ENCODE results near the gene PRSS1. TPM values are rescaled to one million over a fixed set of nuclear protein-coding genes. Genes with fewer than 3 reads are reported as not detected.

PRSS1 gene
- total RNA-seq, 3 donors from 2014 or later (not counting 1 experiment from before 2014, with no cell fraction given), result not detected

GRCh38 chr7:142790056-142790455 lies 40.8 kb downstream of the PRSS1 start:
- whole genome bisulfite sequencing (ENCODE audit: insufficient coverage), result 65% methylated on average over 2 of the region's 3 CpGs
- peak in 1 of 2 donors; percentile 19 for DNase-seq
- peak overlapping the region; percentile 99 for H3K27ac ChIP-seq (ENCODE audit: low read length)
- no peaks in the 10 kb centered on the region for H3K27me3 ChIP-seq (ENCODE audit: control insufficient read depth, insufficient read depth, low read length)
- Mint-ChIP-seq H3K36me3 (peaks cover 7% of the 10 kb centered on the region), H3K4me1 (peaks cover 76 to 96% of the 10 kb centered on the region in 2 donors), H3K9me3 (no peaks in the 10 kb centered on the region), H3K27me3 (ENCODE audit: low read depth in 2 of 2) (no peaks in the 10 kb centered on the region), H3K4me3 (peak overlapping the region; percentile 87), H3K27ac (peak overlapping the region; percentile 92 to 100)
- H3K4me3 ChIP-seq (ENCODE audit: low read length), result peak overlapping the region; percentile 63
- TF ChIP-seq, protein P1, sequence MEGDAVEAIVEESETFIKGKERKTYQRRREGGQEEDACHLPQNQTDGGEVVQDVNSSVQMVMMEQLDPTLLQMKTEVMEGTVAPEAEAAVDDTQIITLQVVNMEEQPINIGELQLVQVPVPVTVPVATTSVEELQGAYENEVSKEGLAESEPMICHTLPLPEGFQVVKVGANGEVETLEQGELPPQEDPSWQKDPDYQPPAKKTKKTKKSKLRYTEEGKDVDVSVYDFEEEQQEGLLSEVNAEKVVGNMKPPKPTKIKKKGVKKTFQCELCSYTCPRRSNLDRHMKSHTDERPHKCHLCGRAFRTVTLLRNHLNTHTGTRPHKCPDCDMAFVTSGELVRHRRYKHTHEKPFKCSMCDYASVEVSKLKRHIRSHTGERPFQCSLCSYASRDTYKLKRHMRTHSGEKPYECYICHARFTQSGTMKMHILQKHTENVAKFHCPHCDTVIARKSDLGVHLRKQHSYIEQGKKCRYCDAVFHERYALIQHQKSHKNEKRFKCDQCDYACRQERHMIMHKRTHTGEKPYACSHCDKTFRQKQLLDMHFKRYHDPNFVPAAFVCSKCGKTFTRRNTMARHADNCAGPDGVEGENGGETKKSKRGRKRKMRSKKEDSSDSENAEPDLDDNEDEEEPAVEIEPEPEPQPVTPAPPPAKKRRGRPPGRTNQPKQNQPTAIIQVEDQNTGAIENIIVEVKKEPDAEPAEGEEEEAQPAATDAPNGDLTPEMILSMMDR (IDR thresholded peaks at IDR 0.05), result no peak
- ATAC-seq, result no peak
- H3K9me3 ChIP-seq (ENCODE audit: control insufficient read depth, insufficient read depth, low read length), result no peaks in the 10 kb centered on the region
- peaks cover 58% of the 10 kb centered on the region for H3K4me1 ChIP-seq (ENCODE audit: control insufficient read depth, insufficient read depth, low read length)
- intact Hi-C loops (cut with micrococcal nuclease), result loop anchor here (10.0 kb wide), 1 partner anchor 585 kb away; no protein-coding TSS in a partner anchor
- H3K36me3 ChIP-seq (ENCODE audit: control insufficient read depth, insufficient read depth, low read length), result peaks cover 20% of the 10 kb centered on the region

GRCh38 chr7:142790555-142790954 lies 41.3 kb downstream of the PRSS1 start:
- no peaks in the 10 kb centered on the region for H3K9me3 ChIP-seq (ENCODE audit: control insufficient read depth, insufficient read depth, low read length)
- peak in 1 of 2 donors; percentile 51 for DNase-seq
- peaks cover 7% of the 10 kb centered on the region for H3K36me3 Mint-ChIP-seq
- intact Hi-C loops (cut with micrococcal nuclease), result loop anchor here (10.0 kb wide), 1 partner anchor 584 kb away; no protein-coding TSS in a partner anchor
- H3K4me3 Mint-ChIP-seq, result peak overlapping the region; percentile 87
- WGBS (ENCODE audit: insufficient coverage), result 27% methylated on average over 1 of the region's 1 CpG
- TF ChIP-seq, protein P1 (IDR thresholded peaks at IDR 0.05), result no peak
- peaks cover 61% of the 10 kb centered on the region for H3K4me1 ChIP-seq (ENCODE audit: control insufficient read depth, insufficient read depth, low read length)
- peak overlapping the region; percentile 92 to 100 for H3K27ac Mint-ChIP-seq
- no peaks in the 10 kb centered on the region for H3K27me3 Mint-ChIP-seq (ENCODE audit: low read depth in 2 of 2)
- H3K27me3 ChIP-seq (ENCODE audit: control insufficient read depth, insufficient read depth, low read length), result no peaks in the 10 kb centered on the region
- ATAC-seq, result no peak
- H3K36me3 ChIP-seq (ENCODE audit: control insufficient read depth, insufficient read depth, low read length), result peaks cover 20% of the 10 kb centered on the region
- H3K4me3 ChIP-seq (ENCODE audit: low read length), result peak overlapping the region; percentile 63
- H3K27ac ChIP-seq (ENCODE audit: low read length), result peak overlapping the region; percentile 99
- no peaks in the 10 kb centered on the region for H3K9me3 Mint-ChIP-seq
- H3K4me1 Mint-ChIP-seq, result peaks cover 76 to 96% of the 10 kb centered on the region in 2 donors

- WGBS (ENCODE audit: insufficient coverage), result 55% methylated on average over 3 of the region's 7 CpGs
- Histone ChIP-seq H3K4me1 (ENCODE audit: control insufficient read depth, insufficient read depth, low read length) (peaks cover 59% of the 10 kb centered on the region), H3K27me3 (ENCODE audit: control insufficient read depth, insufficient read depth, low read length) (no peaks in the 10 kb centered on the region), H3K27ac (ENCODE audit: low read length) (peak overlapping the region; percentile 99), H3K4me3 (ENCODE audit: low read length) (no peak overlapping the region), H3K36me3 (ENCODE audit: control insufficient read depth, insufficient read depth, low read length) (peaks cover 20% of the 10 kb centered on the region), H3K9me3 (ENCODE audit: control insufficient read depth, insufficient read depth, low read length) (no peaks in the 10 kb centered on the region)
- Mint-ChIP-seq H3K36me3 (peaks cover 13% of the 10 kb centered on the region), H3K9me3 (no peaks in the 10 kb centered on the region), H3K4me3 (peak overlapping the region; percentile 87), H3K27me3 (ENCODE audit: low read depth in 2 of 2) (no peaks in the 10 kb centered on the region), H3K27ac (peak overlapping the region; percentile 92 to 100), H3K4me1 (peaks cover 75 to 96% of the 10 kb centered on the region in 2 donors)
- ATAC-seq (no peak), DNase-seq (peak in 1 of 2 donors; percentile 13)
- intact Hi-C loops (cut with micrococcal nuclease), result loop anchor here (10.0 kb wide), 1 partner anchor 583 kb away; no protein-coding TSS in a partner anchor
- TF ChIP-seq, protein P1 (IDR thresholded peaks at IDR 0.05), result no peak
Observed at GRCh38 chr7:142791502-142791901, 42.2 kb downstream of the PRSS1 start.

- Mint-ChIP-seq H3K36me3 (peaks cover 13% of the 10 kb centered on the region), H3K4me1 (peaks cover 69 to 89% of the 10 kb centered on the region in 2 donors), H3K27me3 (ENCODE audit: low read depth in 2 of 2) (no peaks in the 10 kb centered on the region), H3K27ac (peak overlapping the region; percentile 92 to 100), H3K9me3 (no peaks in the 10 kb centered on the region), H3K4me3 (peak overlapping the region; percentile 58)
- Histone ChIP-seq H3K4me3 (ENCODE audit: low read length) (no peak overlapping the region), H3K27me3 (ENCODE audit: control insufficient read depth, insufficient read depth, low read length) (no peaks in the 10 kb centered on the region), H3K4me1 (ENCODE audit: control insufficient read depth, insufficient read depth, low read length) (peaks cover 52% of the 10 kb centered on the region), H3K27ac (ENCODE audit: low read length) (peak overlapping the region; percentile 38), H3K36me3 (ENCODE audit: control insufficient read depth, insufficient read depth, low read length) (peaks cover 20% of the 10 kb centered on the region), H3K9me3 (ENCODE audit: control insufficient read depth, insufficient read depth, low read length) (no peaks in the 10 kb centered on the region)
- DNase-seq (peak in 1 of 2 donors; percentile 8), ATAC-seq (no peak)
- TF ChIP-seq, protein P1 (IDR thresholded peaks at IDR 0.05), result no peak
- 71% methylated on average over 1 of the region's 1 CpG for WGBS (ENCODE audit: insufficient coverage)
- intact Hi-C loops (cut with micrococcal nuclease), result loop anchor here (10.0 kb wide), 1 partner anchor 583 kb away; no protein-coding TSS in a partner anchor
Observed at GRCh38 chr7:142792129-142792528, 42.9 kb downstream of the PRSS1 start.

Measured in natural killer cell (primary cell).